A549 (cell line): ENCODE measurements around the gene OR6C75. TPM values are rescaled to one million over a fixed set of nuclear protein-coding genes. Genes with fewer than 3 reads are reported as not detected.
"Not testable (repeated sequence)": the region's sequence is repeated elsewhere in the genome, so short reads cannot be mapped to it uniquely, and the experiment has no call there.

Source experiments
- ATAC-seq, 2 experiments: fragments of 200-7000 bp in 1 of 2; fragments of >200 bp in 1 of 2; cut with Nextera tagmentation in 1 of 2; cut with Tn5 transposase in 1 of 2; 3 replicates each; pipeline versions ENCODE4 v1.8.0 to v1.9.1; 2018 to 2020; ENCODE audit warnings: mild to moderate bottlenecking in 1 of 2, moderate library complexity in 1 of 2
- CTCF ChIA-PET: fragments of 300-600 bp; sonication (Branson Sonifier 250); formaldehyde crosslinking; extraction: SDS; loops from one replicate; lab custom pipeline; 2021; ENCODE audit warnings: antibody characterized with exemption, inconsistent platforms; lab: Yijun Ruan, JAX
- POLR2A ChIA-PET: fragments of 350-600 bp; formaldehyde crosslinking; extraction: SDS; loops from one replicate; lab custom pipeline; 2021; ENCODE audit warnings: antibody characterized with exemption, inconsistent platforms; lab: Yijun Ruan, JAX
- DNase-seq, 2 experiments: peaks; one replicate each; pipeline versions ENCODE4 v3.0.0 to v3.0.0-alpha.2; 2011 to 2016; ENCODE audit warnings: low read depth in 1 of 2, low spot score in 1 of 2
- FAIRE-seq: peaks from 2 replicates; lab custom pipeline; 2011; peaks lifted over from hg19 to GRCh38; lab: Jason Lieb, UNC
- H3K27ac ChIP-seq, 2 experiments: fragments of >200 bp; sonication (Bioruptor Twin); formaldehyde crosslinking; 3 replicates each; pipeline ENCODE4 v1.5.1; 2016 to 2017
- H3K4me1 ChIP-seq: fragments of >200 bp; sonication (Bioruptor Twin); formaldehyde crosslinking; 3 replicates; pipeline ENCODE4 v1.6.1; 2016
- H3K4me2 ChIP-seq: fragments of >200 bp; sonication (Bioruptor Twin); formaldehyde crosslinking; 3 replicates; pipeline ENCODE4 v1.6.1; 2016
- H3K4me3 ChIP-seq: fragments of >200 bp; sonication (Bioruptor Twin); formaldehyde crosslinking; 3 replicates; pipeline ENCODE4 v1.5.1; 2016
- H3K9me3 ChIP-seq: fragments of >200 bp; sonication (Bioruptor Twin); formaldehyde crosslinking; 3 replicates; pipeline ENCODE4 v1.6.1; 2016
- ELK1 ChIP-seq: fragments of 150-350 bp; IDR thresholded peaks from 2 replicates; pipeline ENCODE4 v1.6.1; 2014; ENCODE audit warnings: low read depth, mild to moderate bottlenecking, low read length
- ESRRA ChIP-seq: fragments of 150-350 bp; IDR thresholded peaks from 2 replicates; pipeline ENCODE4 v1.6.1; 2014; ENCODE audit warnings: mild to moderate bottlenecking, low read length, borderline replicate concordance
- FOSL2 ChIP-seq, 2 experiments: fragments of 450-650 bp in 1 of 2; fragments of >200 bp in 1 of 2; sonication (Bioruptor Twin) in 1 of 2; formaldehyde crosslinking; IDR thresholded peaks; 2 replicates each; pipeline versions ENCODE4 v1.5.0 to v1.6.1; 2016 to 2020; ENCODE audit warnings: mild to moderate bottlenecking in 1 of 2, moderate library complexity in 1 of 2
- GATA3 ChIP-seq: IDR thresholded peaks from 2 replicates; pipeline ENCODE4 v1.6.1; 2012; ENCODE audit warnings: borderline replicate concordance
- HDAC2 ChIP-seq: fragments of 200-600 bp; sonication (generic); IDR thresholded peaks from 2 replicates; pipeline ENCODE4 v1.6.1; 2016
- HMGXB4 ChIP-seq: fragments of 250-450 bp; sonication (Bioruptor Pico); IDR thresholded peaks from 2 replicates; pipeline ENCODE4 v1.5.0; 2021; ENCODE audit warnings: mild to moderate bottlenecking, moderate library complexity, borderline replicate concordance
- MAFK ChIP-seq: fragments of 450-650 bp; IDR thresholded peaks from 2 replicates; pipeline ENCODE4 v1.6.1; 2014; ENCODE audit not compliant: partially characterized antibody
- MAZ ChIP-seq: fragments of 150-350 bp; IDR thresholded peaks from 2 replicates; pipeline ENCODE4 v1.6.1; 2014; ENCODE audit warnings: antibody characterized with exemption, low read depth, low read length, borderline replicate concordance
- NFE2L2 ChIP-seq: fragments of 150-350 bp; conservative IDR thresholded peaks from 2 replicates; pipeline ENCODE4 v1.6.1; 2014; ENCODE audit warnings: low read length
- NR3C1 ChIP-seq: fragments of >200 bp; sonication (Bioruptor Twin); formaldehyde crosslinking; IDR thresholded peaks from 3 replicates; pipeline ENCODE4 v1.6.1; 2017
- SMC3 ChIP-seq: fragments of >200 bp; sonication (Bioruptor Twin); formaldehyde crosslinking; IDR thresholded peaks from 3 replicates; pipeline ENCODE4 v1.6.1; 2018; ENCODE audit warnings: inconsistent platforms
- TP53 ChIP-seq: fragments of 250-450 bp; sonication (Bioruptor Pico); IDR thresholded peaks from 2 replicates; pipeline ENCODE4 v1.5.0; 2021; ENCODE audit warnings: mild to moderate bottlenecking, moderate library complexity
- USF2 ChIP-seq: fragments of 450-650 bp; IDR thresholded peaks from 2 replicates; pipeline ENCODE4 v1.6.1; 2014; ENCODE audit warnings: antibody characterized with exemption
- WGBS: methylation state at CpG from one replicate; pipeline ENCODE4 v1.1.6; 2017; ENCODE audit errors: missing lambda C conversion rate; 5-methylcytosine and 5-hydroxymethylcytosine counted together
- polyA plus RNA-seq, 4 experiments: library from polyadenylated mRNA; depleted of rRNA in 3 of 4; stranded (reverse); fragments of >200 nt; fragmentation: RNase III in 1 of 4; extraction: RNeasy Plus Mini Kit Qiagen cat#74134 plus additional on column Dnase treatment in 1 of 4; gene quantifications; 2 replicates in 3 of 4; 3 replicates in 1 of 4; pipeline ENCODE4 v1.2.3, GENCODE V29; 2011 to 2017
- TF ChIP-seq, protein P1 (sequence below): fragments of >200 bp; sonication (Bioruptor Twin); formaldehyde crosslinking; IDR thresholded peaks from 3 replicates; pipeline ENCODE4 v1.5.1; 2016
- TF ChIP-seq, protein P2 (sequence below): IDR thresholded peaks from 2 replicates; pipeline ENCODE4 v1.6.1; 2012

OR6C75 gene
- polyA plus RNA-seq, 2 of the 4 experiments (the other 2 are of a cell fraction), result not detected

DNA sequence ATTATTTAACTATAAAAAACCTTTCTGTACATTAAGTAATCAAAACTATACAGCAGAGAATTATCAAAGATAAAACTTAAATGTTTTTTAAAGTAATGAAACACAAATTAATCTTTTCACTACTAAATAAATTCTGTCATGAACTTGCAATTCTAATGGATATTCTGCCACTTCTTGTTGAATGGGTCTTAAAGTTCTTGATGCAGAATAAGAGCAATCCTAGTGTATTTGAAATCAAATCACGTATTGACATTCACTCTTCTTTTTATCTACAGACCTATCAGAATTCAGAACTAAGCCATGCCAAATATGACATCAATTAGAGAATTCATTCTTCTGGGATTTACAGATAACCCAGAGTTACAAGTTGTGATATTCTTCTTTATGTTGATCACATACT is 37.5 kb downstream of the OR6C75 start, which contains the start of gene OR6C65:
OR6C65 (plus strand) TSS at position 301 of the 400 bp plus-strand sequence; CDS start at position 301, 0 bp downstream.
- CTCF ChIA-PET, result no interaction called here
- TF ChIP-seq, protein P1, sequence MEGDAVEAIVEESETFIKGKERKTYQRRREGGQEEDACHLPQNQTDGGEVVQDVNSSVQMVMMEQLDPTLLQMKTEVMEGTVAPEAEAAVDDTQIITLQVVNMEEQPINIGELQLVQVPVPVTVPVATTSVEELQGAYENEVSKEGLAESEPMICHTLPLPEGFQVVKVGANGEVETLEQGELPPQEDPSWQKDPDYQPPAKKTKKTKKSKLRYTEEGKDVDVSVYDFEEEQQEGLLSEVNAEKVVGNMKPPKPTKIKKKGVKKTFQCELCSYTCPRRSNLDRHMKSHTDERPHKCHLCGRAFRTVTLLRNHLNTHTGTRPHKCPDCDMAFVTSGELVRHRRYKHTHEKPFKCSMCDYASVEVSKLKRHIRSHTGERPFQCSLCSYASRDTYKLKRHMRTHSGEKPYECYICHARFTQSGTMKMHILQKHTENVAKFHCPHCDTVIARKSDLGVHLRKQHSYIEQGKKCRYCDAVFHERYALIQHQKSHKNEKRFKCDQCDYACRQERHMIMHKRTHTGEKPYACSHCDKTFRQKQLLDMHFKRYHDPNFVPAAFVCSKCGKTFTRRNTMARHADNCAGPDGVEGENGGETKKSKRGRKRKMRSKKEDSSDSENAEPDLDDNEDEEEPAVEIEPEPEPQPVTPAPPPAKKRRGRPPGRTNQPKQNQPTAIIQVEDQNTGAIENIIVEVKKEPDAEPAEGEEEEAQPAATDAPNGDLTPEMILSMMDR, result no peak
- TF ChIP-seq SMC3 (no peak), FOSL2 (IDR thresholded peaks at IDR 0.05) (no peak), FOSL2 (CRISPR knock-in tag; IDR thresholded peaks at IDR 0.05) (no peak), ELK1 (no peak), USF2 (no peak), HMGXB4 (CRISPR knock-in tag) (no peak), NFE2L2 (no peak), HDAC2 (no peak), GATA3 (no peak), ESRRA (no peak), TP53 (no peak), NR3C1 (no peak)
- TF ChIP-seq, protein P2, sequence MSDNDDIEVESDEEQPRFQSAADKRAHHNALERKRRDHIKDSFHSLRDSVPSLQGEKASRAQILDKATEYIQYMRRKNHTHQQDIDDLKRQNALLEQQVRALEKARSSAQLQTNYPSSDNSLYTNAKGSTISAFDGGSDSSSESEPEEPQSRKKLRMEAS, result no peak
- H3K4me3 ChIP-seq, result no peak within 1 kb of the TSS
- no peak for ATAC-seq
- no peaks in the 10 kb centered on the region for H3K4me1 ChIP-seq
- H3K27ac ChIP-seq, result no peak within 1 kb of the TSS
- POLR2A ChIA-PET, result no interaction called here
- DNase-seq, result no peak
- peak; percentile 46 for FAIRE-seq
- 0% methylated on average over 1 of the region's 1 CpG for WGBS
- H3K9me3 ChIP-seq, result no peaks in the 10 kb centered on the region
- H3K4me2 ChIP-seq, result no peak within 1 kb of the TSS

DNA sequence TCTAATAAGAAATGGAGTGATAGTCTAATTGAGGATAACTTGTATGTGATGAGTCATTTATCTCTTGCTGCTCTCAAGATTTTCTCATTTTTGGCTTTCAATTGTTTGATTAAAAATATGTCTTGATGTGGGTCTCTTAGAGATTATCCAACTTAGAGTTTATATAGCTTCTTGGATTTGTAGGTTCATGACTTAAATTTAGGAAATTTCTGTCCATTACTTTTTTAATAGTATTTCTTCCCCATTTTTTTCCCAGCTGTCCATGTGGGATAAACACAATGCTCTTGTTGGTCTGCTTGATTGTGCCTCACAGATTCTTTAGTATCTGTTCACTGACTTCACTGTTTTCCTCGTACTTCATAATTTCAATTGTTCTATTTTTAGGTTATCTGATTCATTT is 45.1 kb downstream of the OR6C75 start:
- no peak overlapping the region for H3K4me2 ChIP-seq
- TF ChIP-seq FOSL2 (IDR thresholded peaks at IDR 0.05) (no peak), FOSL2 (CRISPR knock-in tag; IDR thresholded peaks at IDR 0.05) (peak; percentile 31; the same call in 1 of the 2 replicates), MAZ (no peak), MAFK (no peak)
- H3K4me3 ChIP-seq, result no peak overlapping the region
- H3K27ac ChIP-seq, result no peak overlapping the region
- no peaks in the 10 kb centered on the region for H3K9me3 ChIP-seq
- DNase-seq (no peak), FAIRE-seq (no peak), ATAC-seq (no peak)
- ChIA-PET CTCF (no interaction called here), POLR2A (no interaction called here)
- WGBS, result 0% methylated on average over 1 of the region's 1 CpG
- no peaks in the 10 kb centered on the region for H3K4me1 ChIP-seq

GRCh38 chr12:55409133-55409532 is 46.4 kb downstream of the OR6C75 start:
- 3% methylated on average over 1 of the region's 1 CpG for WGBS
- TF ChIP-seq MAFK, result peak; percentile 82
- TF ChIP-seq, all 56 proteins: peak for 1; not testable (repeated sequence) for 55
- POLR2A ChIA-PET, CTCF ChIA-PET, FAIRE-seq, DNase-seq, H3K4me1 ChIP-seq, ATAC-seq, H3K4me2 ChIP-seq, H3K27ac ChIP-seq, H3K9me3 ChIP-seq, H3K4me3 ChIP-seq: not testable (repeated sequence)

DNA sequence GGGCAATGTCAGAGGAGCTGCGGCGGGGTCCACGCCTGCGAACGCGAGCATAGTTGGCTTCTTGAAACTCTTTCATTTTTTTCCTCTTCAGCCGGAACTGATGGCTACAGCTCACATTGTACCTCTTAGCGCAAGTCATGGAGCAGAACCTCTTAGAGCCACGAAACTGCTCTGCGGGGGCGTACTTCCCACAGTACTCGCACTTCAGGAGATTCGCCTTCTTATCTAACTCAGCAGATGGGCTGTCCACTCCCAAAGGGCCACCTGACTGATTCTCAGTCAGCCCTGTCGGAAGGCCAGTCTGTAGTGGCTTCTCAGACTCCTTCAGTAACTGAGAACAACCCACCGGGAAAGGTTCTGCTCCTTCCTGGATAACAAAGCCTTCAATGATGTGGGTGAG is 49.4 kb downstream of the OR6C75 start:
- FAIRE-seq, H3K9me3 ChIP-seq, ATAC-seq, DNase-seq, H3K4me3 ChIP-seq, CTCF ChIA-PET, H3K4me1 ChIP-seq, H3K27ac ChIP-seq, POLR2A ChIA-PET, H3K4me2 ChIP-seq: not testable (repeated sequence)
- WGBS, result 72% methylated on average over 15 of the region's 15 CpGs

DNA sequence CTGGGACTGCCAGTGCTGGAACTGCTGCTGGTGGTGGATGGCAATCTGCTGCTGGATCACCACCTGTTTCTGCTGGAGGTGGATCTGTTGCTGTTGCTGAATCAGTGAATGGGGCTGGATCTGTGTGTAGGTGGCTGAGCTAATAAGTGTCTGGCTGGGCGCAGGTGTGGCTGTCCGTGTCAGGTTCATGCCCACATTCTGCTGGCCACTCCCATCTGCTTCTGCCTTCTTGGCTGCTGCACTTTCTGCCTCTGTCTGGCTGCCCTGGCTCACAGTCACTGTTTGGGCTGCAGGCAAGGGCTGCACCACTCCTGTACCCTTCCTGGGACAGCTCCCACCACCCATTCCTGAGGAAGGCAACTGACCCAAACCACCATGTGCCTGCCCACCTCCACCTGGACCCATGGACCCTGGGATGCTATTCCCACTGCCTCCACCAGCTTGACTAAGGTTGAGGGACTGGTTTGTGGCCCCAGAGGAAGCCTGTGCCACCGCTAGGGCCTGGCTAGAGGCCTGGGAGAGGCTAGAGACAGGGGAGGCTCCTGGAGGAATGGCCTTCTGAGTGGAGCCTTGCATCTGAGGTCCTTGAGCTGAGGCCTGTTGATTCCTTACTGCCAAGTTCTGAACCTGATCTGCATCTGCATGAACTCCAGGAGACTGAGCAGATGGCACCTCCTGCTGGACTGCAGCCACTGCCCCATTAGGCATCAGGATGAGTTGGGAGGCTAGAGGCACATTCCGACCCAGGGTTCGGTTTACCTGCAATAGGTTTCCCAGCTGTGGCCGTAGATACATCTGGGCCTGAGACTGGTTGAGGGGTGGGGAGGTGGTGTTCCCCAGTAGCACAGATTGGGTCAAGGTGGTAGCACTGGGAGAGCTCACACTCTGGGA is 51.0 kb downstream of the OR6C75 start:
- POLR2A ChIA-PET, CTCF ChIA-PET, H3K4me2 ChIP-seq, FAIRE-seq, H3K27ac ChIP-seq, DNase-seq, H3K4me1 ChIP-seq, H3K9me3 ChIP-seq, H3K4me3 ChIP-seq: not testable (repeated sequence)
- 10% methylated on average over 2 of the region's 6 CpGs for WGBS
- ATAC-seq, result peak in 1 of 2 experiments; percentile 57; a peak in 3 of 6 replicates

GRCh38 chr12:55414396-55414823 is 51.6 kb downstream of the OR6C75 start:
- FAIRE-seq, H3K4me3 ChIP-seq, POLR2A ChIA-PET, CTCF ChIA-PET, H3K9me3 ChIP-seq, DNase-seq, H3K4me1 ChIP-seq, H3K27ac ChIP-seq, H3K4me2 ChIP-seq, ATAC-seq: not testable (repeated sequence)
- WGBS, result 54% methylated on average over 6 of the region's 11 CpGs
